Activated T-cell treated with anti-CD3 and anti-CD28 coated beads, Interleukin-2, amount 50 U/mL, for 24 hours (primary cell): ENCODE measurements around the gene F7.

Experiments
- DNase-seq: peaks from one replicate; pipeline ENCODE4 v3.0.0-alpha.2; 2020
- H3K27ac Mint-ChIP-seq: 2 replicates; pipeline ENCODE4 v1.8.0; 2020; ENCODE audit warnings: mild to moderate bottlenecking, mixed read lengths
- H3K27me3 Mint-ChIP-seq: 2 replicates; pipeline ENCODE4 v1.8.0; 2020; ENCODE audit warnings: mixed read lengths
- H3K36me3 Mint-ChIP-seq: 2 replicates; pipeline ENCODE4 v1.8.0; 2020; ENCODE audit warnings: low read depth, mixed read lengths
- H3K4me1 Mint-ChIP-seq: 2 replicates; pipeline ENCODE4 v1.8.0; 2020; ENCODE audit warnings: low read depth, mixed read lengths
- H3K4me3 Mint-ChIP-seq: 2 replicates; pipeline ENCODE4 v1.8.0; 2020; ENCODE audit warnings: mild to moderate bottlenecking, moderate library complexity, mixed read lengths
- H3K9me3 Mint-ChIP-seq: 2 replicates; pipeline ENCODE4 v1.8.0; 2020; ENCODE audit warnings: mixed read lengths

The F7 gene

DNA sequence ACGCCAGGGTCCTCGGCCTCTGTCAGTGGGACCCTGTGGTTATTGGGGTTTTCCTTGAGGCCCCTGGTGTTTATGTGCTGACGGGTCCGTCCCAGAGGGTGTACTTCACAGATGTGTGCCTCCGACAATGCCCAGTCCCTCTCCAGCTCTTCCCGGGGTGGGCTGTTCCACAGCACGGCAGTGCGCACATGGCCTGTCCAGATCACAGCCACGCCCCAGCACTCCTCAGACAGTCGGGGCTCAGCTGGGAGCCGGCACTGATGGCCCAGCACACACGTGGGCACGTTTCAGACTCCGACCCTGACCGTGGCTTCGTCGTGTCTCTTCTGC, 16.9 kb upstream of the F7 start:
- no peak overlapping the region for H3K27ac Mint-ChIP-seq
- no peaks in the 10 kb centered on the region for H3K27me3 Mint-ChIP-seq
- no peaks in the 10 kb centered on the region for H3K4me1 Mint-ChIP-seq
- H3K4me3 Mint-ChIP-seq: no peak overlapping the region
- DNase-seq: no peak
- H3K36me3 Mint-ChIP-seq: peaks cover 7% of the 10 kb centered on the region
- H3K9me3 Mint-ChIP-seq: no peaks in the 10 kb centered on the region

DNA sequence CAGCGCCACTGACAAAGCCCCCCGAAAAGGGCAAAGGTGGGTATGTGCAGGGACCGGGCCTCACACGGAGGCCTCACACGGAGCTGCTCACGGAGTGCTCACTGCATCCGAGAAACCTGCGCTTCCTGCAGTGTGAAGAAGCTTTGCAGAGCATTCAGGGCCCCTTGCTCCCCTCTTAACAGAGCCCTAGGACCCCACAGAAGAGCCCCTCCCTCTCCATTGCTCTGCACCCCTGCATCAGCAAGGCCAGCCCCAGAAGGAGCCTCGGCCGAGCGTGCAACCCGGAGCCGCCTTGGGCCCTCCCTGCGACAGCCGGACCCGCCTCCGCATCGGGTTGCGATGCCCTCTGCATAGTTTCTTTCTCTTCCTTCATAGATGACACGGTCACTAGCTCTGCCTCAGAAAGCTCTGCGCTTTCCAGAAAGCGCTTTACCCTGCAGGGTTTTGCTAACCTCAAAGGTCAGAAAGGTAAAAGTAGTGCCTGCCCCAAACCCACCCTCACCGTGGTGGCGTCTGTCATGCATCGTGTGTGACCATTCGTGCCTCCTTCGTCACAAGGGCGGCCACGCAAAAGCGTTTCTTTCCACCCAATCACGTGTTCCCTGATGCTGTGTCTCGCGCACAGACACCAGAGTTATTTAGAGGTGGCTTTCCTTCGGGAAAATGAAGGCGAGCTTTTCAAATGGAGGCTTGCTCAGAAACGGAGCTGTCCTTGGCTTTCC, 15.7 kb upstream of the F7 start:
- Mint-ChIP-seq H3K9me3 (no peaks in the 10 kb centered on the region), H3K4me3 (no peak overlapping the region), H3K27ac (no peak overlapping the region), H3K4me1 (no peaks in the 10 kb centered on the region), H3K36me3 (peaks cover 7% of the 10 kb centered on the region), H3K27me3 (no peaks in the 10 kb centered on the region)
- DNase-seq: no peak

DNA sequence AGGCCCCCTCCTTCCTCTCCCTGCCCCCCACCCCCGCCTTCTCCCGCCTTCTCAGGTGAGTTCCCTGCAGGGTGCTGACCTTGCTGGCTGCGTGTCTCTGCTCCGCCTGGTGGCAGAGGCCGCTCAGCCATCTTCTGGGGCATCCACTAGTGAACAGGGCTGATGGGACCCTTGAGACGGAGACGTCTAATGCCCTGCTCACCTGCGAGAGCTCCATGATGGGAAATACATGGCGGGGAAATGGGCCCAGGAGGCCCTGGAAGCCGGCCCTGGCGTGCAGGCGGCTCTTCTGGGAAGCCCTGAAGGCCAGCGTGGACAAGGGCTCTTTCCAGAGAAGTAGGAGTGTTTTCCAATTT, 15.2 kb upstream of the F7 start:
- no peak for DNase-seq
- Mint-ChIP-seq H3K4me1 (no peaks in the 10 kb centered on the region), H3K4me3 (no peak overlapping the region), H3K27ac (no peak overlapping the region), H3K27me3 (no peaks in the 10 kb centered on the region), H3K36me3 (peaks cover 7% of the 10 kb centered on the region), H3K9me3 (no peaks in the 10 kb centered on the region)

DNA sequence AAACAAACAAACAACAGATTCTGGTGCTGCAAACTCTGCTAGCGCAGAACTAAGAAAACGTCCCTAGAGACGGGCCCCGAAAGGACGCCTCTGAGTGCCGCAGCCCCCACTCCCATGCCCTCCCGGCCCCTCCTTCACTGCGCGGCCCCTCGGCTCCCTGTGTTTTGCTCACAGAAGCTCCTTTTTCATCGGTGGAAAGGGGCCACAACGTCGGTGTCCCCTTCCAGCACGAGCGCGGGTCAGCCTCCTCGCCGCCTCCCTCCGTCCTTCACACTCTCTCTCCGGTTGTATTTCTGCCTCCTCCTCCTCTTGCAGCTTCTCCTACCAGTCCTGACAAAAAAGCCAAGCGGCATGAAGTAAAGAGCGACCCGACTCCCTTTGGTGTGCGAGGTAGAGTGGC, 14.8 kb upstream of the F7 start:
- no peak for DNase-seq
- no peaks in the 10 kb centered on the region for H3K4me1 Mint-ChIP-seq
- no peaks in the 10 kb centered on the region for H3K9me3 Mint-ChIP-seq

DNA sequence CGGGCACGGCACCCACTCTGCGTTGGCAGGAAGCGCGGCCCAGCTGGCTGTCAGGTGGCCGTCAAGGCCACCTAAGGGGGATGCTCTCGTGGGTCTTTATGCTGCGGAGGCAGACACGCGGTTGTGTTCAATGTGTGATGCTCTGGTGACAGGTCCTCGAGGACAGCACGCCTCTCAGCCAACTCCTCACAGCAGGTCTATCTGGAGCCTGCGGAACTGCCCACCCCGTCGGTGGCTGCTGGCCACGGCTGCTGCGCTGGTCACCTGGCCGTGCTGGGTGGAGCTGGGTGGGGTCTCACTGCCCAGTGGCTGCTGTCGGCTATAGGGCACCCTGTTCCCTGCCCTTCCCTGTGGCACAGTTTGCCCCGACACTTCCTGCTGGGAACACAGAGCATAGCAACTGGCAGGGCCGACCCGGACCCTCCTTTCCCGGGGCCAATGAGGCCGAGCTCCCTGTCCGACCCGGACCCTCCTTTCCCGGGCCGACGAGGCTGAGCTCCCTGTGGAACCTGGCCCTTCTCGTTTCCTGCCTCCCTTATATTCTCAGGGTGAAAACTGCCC, 14.3 kb upstream of the F7 start:
- Mint-ChIP-seq H3K4me1 (no peaks in the 10 kb centered on the region), H3K27ac (no peak overlapping the region), H3K27me3 (no peaks in the 10 kb centered on the region), H3K9me3 (no peaks in the 10 kb centered on the region), H3K4me3 (no peak overlapping the region), H3K36me3 (peaks cover 7% of the 10 kb centered on the region)
- no peak for DNase-seq

More for the DNA sequence above, 14.8 kb upstream of the F7 start:
- peaks cover 7% of the 10 kb centered on the region for H3K36me3 Mint-ChIP-seq
- no peaks in the 10 kb centered on the region for H3K27me3 Mint-ChIP-seq
- H3K27ac Mint-ChIP-seq: no peak overlapping the region
- no peak overlapping the region for H3K4me3 Mint-ChIP-seq

DNA sequence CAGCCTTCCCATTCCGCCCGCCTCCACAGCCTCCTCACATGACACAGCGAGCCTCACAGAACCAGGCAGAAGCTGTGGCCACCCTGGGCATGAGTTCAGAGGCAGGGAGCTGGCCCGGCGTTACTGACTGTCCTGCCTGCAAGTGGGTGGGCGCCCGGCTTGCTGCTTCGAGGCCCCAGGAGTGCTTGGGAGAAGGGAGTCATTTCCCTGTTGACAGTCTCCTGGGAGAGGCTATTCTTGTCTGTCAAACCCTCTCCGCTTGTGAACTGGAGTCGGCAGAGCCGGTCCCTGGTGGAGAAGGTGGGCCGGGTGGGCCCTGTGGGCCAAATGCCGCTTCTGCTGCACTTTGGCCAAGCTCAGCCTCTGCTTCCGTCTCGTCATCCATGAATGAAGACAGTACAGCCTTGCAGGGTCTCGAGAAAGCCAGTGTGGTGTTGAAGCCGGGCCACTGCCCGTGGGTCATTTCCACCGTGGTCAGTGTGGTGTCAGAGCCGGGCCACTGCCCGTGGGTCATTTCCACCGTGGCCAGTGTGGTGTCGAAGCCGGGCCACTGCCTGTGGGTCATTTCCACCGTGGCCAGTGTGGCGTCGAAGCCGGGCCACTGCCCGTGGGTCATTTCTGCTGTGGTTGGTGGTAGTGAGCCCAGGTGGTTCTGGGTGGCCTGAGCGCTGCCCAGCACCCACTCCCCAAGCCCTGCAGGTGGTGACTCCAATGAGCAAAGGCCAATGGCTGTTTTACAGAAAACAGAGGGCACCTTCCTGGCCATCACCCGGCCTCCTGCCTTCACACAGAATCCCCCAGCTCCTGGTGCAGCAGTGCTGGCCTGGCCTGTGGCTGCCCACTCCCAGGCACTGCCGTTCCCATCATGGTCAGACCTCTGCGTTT, 13.5 kb upstream of the F7 start:
- peaks cover 7% of the 10 kb centered on the region for H3K36me3 Mint-ChIP-seq
- no peak overlapping the region for H3K27ac Mint-ChIP-seq
- DNase-seq: no peak
- no peaks in the 10 kb centered on the region for H3K9me3 Mint-ChIP-seq
- no peak overlapping the region for H3K4me3 Mint-ChIP-seq
- no peaks in the 10 kb centered on the region for H3K4me1 Mint-ChIP-seq
- H3K27me3 Mint-ChIP-seq: no peaks in the 10 kb centered on the region

DNA sequence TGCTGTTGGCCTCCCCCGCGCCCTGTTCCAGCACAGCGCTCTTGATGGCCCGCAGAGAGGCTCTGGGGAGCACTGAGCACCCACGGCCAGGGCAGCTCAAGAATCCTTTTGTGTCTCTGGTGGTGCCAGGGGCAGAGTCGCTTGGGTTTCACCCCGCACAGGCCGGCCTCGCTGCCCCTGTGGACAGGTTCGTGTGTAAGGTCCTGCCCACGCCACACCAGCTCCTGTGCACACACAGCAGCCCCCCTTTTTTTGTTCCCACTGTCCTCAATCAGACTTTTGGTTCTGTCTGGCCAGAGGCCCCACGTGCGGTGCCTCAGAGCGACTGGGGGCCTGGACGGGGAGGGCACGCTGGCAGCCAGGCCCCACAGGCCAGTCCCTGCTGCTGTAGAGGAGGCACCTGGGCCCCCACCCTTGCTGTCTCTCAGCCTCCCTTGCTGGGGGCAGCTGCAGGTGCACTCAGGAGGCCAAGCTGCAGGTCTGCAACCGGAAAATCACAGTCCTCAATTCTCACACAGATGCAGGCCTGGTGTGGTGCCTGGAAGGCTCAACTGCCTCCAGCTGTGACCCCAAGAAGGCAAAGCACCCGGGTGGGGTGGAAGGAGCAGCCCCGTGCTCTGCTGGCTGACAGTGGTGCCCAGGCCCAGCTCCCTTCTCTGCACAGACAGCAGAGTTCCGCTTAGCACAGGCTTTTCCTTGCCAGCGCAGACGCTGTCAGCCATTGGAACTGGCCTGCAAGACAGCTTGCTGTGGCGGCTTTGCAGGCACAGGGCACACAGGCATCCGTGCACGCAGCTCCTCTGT, 12.6 kb upstream of the F7 start:
- H3K9me3 Mint-ChIP-seq: no peaks in the 10 kb centered on the region
- H3K27me3 Mint-ChIP-seq: no peaks in the 10 kb centered on the region
- H3K4me3 Mint-ChIP-seq: no peak overlapping the region
- no peak overlapping the region for H3K27ac Mint-ChIP-seq
- no peaks in the 10 kb centered on the region for H3K4me1 Mint-ChIP-seq
- DNase-seq: no peak
- H3K36me3 Mint-ChIP-seq: peaks cover 7% of the 10 kb centered on the region

DNA sequence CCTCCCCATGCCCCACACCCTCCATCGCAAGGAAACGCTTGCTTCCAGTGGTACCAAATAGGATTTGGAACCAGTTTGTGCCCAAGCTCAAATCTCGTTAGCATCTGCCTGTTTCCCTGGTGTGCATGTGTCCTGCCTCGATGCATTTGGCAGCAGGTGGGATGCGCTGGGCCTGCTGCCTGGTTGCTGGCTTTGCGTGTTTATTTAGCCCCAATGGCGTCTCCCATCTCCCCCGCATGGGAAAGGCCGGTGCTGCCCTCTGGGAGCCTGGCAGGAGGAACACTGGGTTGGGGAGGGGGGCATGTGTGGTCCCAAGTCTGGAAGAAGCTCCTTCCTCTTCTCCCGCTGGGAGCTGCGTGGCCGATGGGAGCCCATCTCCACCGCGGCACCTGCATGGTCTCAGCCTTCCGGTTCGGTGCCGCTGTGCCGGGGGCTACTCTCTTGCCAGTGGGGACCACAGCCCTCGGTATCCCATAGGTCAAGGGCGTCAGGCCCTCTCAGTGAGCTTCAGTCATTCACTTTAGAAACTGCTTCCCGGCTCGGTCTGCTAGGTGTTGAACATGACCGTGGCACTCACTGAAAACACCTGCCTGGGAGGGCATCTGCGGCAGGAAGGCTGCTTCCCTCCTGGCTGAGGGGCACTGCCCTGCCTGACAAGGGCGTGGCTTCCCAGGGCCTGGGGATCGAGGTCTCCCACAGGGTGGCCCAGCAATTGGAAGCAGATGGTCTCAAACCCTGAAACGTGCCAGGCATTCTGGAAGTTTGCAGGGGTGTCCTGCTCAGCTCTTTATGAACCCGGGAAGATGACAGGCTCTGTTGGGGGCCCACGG, 11.8 kb upstream of the F7 start:
- Mint-ChIP-seq H3K36me3 (peaks cover under 1% of the 10 kb centered on the region), H3K4me1 (no peaks in the 10 kb centered on the region), H3K27ac (no peak overlapping the region), H3K4me3 (no peak overlapping the region), H3K9me3 (no peaks in the 10 kb centered on the region), H3K27me3 (no peaks in the 10 kb centered on the region)
- DNase-seq: no peak

DNA sequence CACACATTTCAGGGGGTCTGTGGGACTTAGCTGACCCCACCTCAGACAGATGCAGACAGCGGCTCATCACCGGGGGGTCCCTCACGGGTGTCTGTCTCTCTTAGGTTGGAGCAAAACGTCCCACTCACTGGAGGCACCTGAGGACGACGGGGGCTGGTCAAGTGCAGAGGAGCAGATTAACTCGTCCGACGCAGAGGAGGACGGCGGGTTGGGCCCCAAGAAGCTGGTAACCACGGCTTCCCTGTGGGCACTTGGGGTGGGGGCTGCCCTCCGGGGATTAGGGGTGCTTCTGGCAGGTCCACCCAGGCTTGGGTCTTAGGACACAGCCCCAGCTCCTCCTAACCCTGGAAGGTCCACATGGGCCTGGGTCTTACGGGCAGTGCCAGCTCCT, 11.2 kb upstream of the F7 start:
- H3K27me3 Mint-ChIP-seq: no peaks in the 10 kb centered on the region
- no peaks in the 10 kb centered on the region for H3K9me3 Mint-ChIP-seq
- H3K27ac Mint-ChIP-seq: no peak overlapping the region
- H3K4me1 Mint-ChIP-seq: no peaks in the 10 kb centered on the region
- DNase-seq: no peak
- H3K4me3 Mint-ChIP-seq: no peak overlapping the region
- no peaks in the 10 kb centered on the region for H3K36me3 Mint-ChIP-seq

DNA sequence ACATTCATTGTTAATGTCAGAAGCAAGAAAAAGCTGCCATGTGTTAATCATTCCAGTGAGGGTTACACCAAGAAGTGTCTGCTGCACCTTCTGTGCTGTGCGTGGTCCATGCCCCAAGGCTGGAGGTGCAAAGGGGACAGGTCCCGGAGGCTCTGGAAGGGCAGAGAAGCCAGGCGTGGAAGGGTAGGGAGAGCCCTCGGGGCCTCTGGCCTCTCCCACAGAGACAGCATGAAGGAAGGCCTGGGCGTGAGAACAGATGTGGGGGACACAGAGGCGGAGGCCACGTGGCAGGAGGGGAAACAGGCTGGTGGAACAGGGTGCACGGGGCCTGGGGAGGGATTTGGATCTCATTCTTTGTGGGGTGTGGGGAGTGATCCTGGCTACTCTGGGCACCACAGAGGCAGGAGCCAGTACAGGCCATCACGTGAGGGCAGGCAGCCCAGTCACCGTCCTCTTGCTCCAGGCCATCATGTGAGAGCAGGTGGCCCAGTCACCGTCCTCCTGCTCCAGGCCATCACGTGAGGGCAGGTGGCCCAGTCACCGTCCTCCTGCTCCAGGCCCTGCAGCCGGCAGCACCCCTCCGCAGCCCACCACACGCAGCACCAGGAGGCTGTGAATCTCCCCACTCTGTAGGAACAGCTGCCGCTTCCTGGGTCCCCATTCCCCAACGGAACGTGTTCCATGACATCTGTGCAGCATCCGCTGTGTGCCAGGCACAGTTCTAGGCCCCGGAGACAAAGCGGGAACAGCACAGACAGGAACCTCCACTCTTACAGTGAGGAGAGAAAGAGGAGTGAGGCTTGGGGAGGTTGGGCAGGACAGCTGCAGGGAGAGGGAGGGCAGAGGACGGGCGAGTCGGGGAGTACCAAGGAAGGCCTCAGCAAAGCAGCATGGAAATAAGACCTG, 10.2 kb upstream of the F7 start:
- Mint-ChIP-seq H3K9me3 (no peaks in the 10 kb centered on the region), H3K4me1 (no peaks in the 10 kb centered on the region), H3K36me3 (no peaks in the 10 kb centered on the region), H3K4me3 (no peak overlapping the region), H3K27me3 (no peaks in the 10 kb centered on the region), H3K27ac (no peak overlapping the region)
- DNase-seq: no peak

DNA sequence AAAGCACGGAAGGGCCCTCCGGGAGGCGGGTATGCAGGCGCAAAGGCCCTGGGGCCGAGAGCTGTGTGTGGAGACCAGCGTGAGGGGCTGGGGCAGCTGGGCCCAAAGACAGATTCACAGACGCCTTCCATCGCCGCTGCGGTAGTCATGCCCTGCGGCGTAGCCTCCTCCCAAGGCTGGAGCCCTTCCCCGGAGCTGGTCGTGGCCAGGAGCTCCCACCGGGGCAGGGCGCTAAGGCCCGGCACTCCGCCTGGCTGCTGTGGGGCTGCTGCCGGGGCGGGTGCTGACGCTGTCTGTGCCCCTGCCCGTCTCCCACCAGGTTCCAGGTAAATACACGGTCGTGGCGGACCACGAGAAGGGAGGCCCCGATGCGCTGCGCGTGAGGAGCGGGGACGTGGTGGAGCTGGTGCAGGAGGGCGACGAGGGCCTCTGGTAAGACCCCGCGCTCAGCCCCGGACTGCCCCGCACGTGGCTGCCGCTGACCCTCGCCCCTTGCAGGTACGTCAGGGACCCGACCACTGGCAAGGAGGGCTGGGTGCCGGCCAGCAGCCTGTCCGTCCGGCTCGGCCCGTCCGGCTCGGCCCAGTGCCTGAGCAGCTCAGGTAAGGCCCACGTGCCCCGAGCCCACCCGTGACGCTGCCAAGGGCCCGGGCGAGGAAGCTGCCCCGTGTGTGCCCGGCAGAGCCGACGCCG, 9.4 kb upstream of the F7 start:
- Mint-ChIP-seq H3K4me1 (no peaks in the 10 kb centered on the region), H3K27me3 (no peaks in the 10 kb centered on the region), H3K9me3 (no peaks in the 10 kb centered on the region), H3K27ac (no peak overlapping the region), H3K4me3 (no peak overlapping the region), H3K36me3 (no peaks in the 10 kb centered on the region)
- no peak for DNase-seq

DNA sequence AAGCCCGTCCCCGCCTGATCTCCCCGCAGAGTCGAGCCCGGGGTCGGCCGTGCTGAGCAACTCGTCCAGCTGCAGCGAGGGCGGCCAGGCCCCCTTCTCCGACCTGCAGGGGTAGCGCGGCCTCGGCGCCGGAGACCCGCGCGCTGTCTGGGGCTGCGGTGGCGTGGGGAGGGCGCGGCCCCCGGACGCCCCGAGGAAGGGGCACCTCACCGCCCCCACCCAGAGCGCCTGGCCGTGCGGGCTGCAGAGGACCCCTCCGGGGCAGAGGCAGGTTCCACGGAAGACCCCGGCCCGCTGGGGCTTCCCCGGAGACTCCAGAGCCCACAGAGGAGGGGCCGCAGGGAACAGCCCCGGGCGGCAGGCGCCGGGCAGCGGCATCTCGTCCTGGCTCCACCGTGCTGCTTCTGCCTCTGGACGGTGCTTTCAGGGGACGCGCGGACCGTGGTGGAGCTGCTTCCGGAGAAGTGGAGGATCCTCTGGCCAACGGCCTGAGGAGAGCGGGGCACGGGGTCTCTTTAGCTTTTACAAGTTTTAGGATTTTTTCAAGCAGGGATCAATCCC, 8.8 kb upstream of the F7 start:
- no peaks in the 10 kb centered on the region for H3K36me3 Mint-ChIP-seq
- no peaks in the 10 kb centered on the region for H3K27me3 Mint-ChIP-seq
- no peak overlapping the region for H3K4me3 Mint-ChIP-seq
- DNase-seq: no peak
- no peaks in the 10 kb centered on the region for H3K4me1 Mint-ChIP-seq
- no peak overlapping the region for H3K27ac Mint-ChIP-seq
- no peaks in the 10 kb centered on the region for H3K9me3 Mint-ChIP-seq

DNA sequence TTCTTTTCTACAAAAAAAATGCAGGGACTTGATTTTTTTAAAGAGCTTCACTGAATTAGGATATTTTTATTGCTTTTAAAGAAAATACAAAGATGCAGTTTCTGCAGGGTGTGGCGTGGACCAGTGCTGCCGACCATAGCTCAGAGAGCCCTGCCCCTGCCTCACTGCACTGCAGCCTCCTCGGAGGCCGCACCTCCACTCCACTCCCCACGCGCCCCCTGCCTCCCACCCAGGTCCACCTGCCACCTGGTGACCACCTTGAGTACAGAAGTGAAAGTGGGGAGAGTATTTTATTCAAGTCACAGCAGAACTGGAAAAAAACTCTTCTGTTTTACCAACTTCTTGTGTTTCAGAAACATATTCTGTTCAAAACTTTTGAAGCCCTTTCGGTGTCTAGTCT, 7.9 kb upstream of the F7 start:
- no peaks in the 10 kb centered on the region for H3K27me3 Mint-ChIP-seq
- H3K36me3 Mint-ChIP-seq: no peaks in the 10 kb centered on the region
- no peaks in the 10 kb centered on the region for H3K9me3 Mint-ChIP-seq
- H3K4me3 Mint-ChIP-seq: no peak overlapping the region
- H3K4me1 Mint-ChIP-seq: no peaks in the 10 kb centered on the region
- no peak for DNase-seq
- no peak overlapping the region for H3K27ac Mint-ChIP-seq
